GM12874 (cell line): Measurements from ENCODE around the gene CDYL.

Source experiments
- CTCF ChIP-seq: IDR thresholded peaks from 2 replicates; pipeline ENCODE4 v1.5.1; 2011; ENCODE audit warnings: low read depth, mild to moderate bottlenecking, control low read depth, low read length, moderate library complexity; ENCODE audit not compliant: insufficient read depth

The CDYL gene

GRCh38 chr6:4732691-4733315 lies 43.4 kb upstream of the CDYL start:
- no peak for TF ChIP-seq CTCF

GRCh38 chr6:4736371-4736873 lies 39.8 kb upstream of the CDYL start:
- no peak for TF ChIP-seq CTCF

- no peak for TF ChIP-seq CTCF
Observed at GRCh38 chr6:4740032-4740431, 36.2 kb upstream of the CDYL start.

- TF ChIP-seq CTCF = no peak
Observed at GRCh38 chr6:4743062-4743461, 33.1 kb upstream of the CDYL start.

GRCh38 chr6:4743926-4744325 lies 32.3 kb upstream of the CDYL start:
- no peak for TF ChIP-seq CTCF

- no peak for TF ChIP-seq CTCF
Observed at GRCh38 chr6:4747588-4747987, 28.6 kb upstream of the CDYL start.

- no peak for TF ChIP-seq CTCF
Observed at GRCh38 chr6:4751823-4752464, 24.3 kb upstream of the CDYL start.
